ENCODE data around the gene APOA5. TPM values are rescaled to one million over a fixed set of nuclear protein-coding genes. Genes with fewer than 3 reads are reported as not detected.

APOA5 gene
- total and polyA plus RNA-seq, 9 of the 15 experiments (the other 6 are each of a cell fraction or from before 2014, with no cell fraction given), result not detected

GRCh38 chr11:116833816-116834534 is 42.3 kb upstream of the APOA5 start:
- Histone ChIP-seq H3K27me3 (ENCODE audit: control insufficient read depth in 2 of 2, insufficient read depth in 2 of 2, low read length in 2 of 2) (peaks cover 0 to 7% of the 10 kb centered on the region in 2 experiments; a peak in 2 of 5 replicates), H3K9ac (ENCODE audit: insufficient read depth in 1 of 2, low read depth in 2 of 2, low read length in 2 of 2) (no peak overlapping the region), H2AFZ (ENCODE audit: low read depth, low read length) (no peak overlapping the region), H3K4me2 (ENCODE audit: insufficient read depth, low read length) (no peak overlapping the region), H3K4me1 (replicated peaks in 1 of 2; ENCODE audit: control insufficient read depth in 2 of 2, insufficient read depth in 2 of 2, low read length in 2 of 2) (peaks cover 6 to 33% of the 10 kb centered on the region in 2 experiments; a peak in 3 of 5 replicates), H3K36me3 (ENCODE audit: control insufficient read depth, insufficient read depth, low read length) (no peaks in the 10 kb centered on the region), H3K27ac (ENCODE audit: extremely low read depth, low read depth, low read length) (no peak overlapping the region), H4K20me1 (replicated peaks; ENCODE audit: control insufficient read depth, insufficient read depth, low read length) (no peaks in the 10 kb centered on the region), H3K9me1 (ENCODE audit: control insufficient read depth, insufficient read depth, low read length) (no peaks in the 10 kb centered on the region), H3K4me3 (no peak overlapping the region), H3K9me3 (replicated peaks; ENCODE audit: control insufficient read depth, insufficient read depth, low read depth, low read length) (no peaks in the 10 kb centered on the region), H3K79me2 (ENCODE audit: control insufficient read depth, insufficient read depth, low read length) (no peaks in the 10 kb centered on the region)
- ATAC-seq, result no peak
- BruUV-seq (replicated peaks), result no TSS peak
- intact Hi-C loops (cut with micrococcal nuclease), result loop anchor here (10.0 kb wide), 1 partner anchor 99 kb away; no protein-coding TSS in a partner anchor
- CTCF ChIA-PET (ENCODE audit: low intra/inter-chr PET ratio), result no interaction called here
- TF ChIP-seq CBX3 (IDR thresholded peaks at IDR 0.05; ENCODE audit: borderline replicate concordance in 1 of 2, low read length in 2 of 2), result no peak
- peak in 1 of 2 experiments; percentile 11 for TF ChIP-seq E2F6 (IDR thresholded peaks at IDR 0.05; ENCODE audit: borderline replicate concordance in 1 of 2, extremely low read depth in 1 of 2, insufficient read depth in 1 of 2, insufficient read length in 1 of 2, low read depth in 1 of 2, low read length in 1 of 2, poor library complexity in 1 of 2, severe bottlenecking in 1 of 2)
- WGBS (ENCODE audit: insufficient coverage, low coverage, missing lambda C conversion rate), result 37% methylated on average over 12 of the region's 14 CpGs
- FAIRE-seq, result no peak
- in situ Hi-C loops (cut with MboI), result no loop called here
- DNase-seq (ENCODE audit: extremely low read depth in 1 of 4, low spot score in 3 of 4), result no peak
- POLR2A ChIA-PET, result interaction anchor here (0.5 kb wide), 1 partner anchor 29 kb away, joined by 3 read pairs; no protein-coding TSS in a partner anchor

Measured in K562 (cell line).